ENCODE measurements around the gene ZHX3. TPM values are rescaled to one million over a fixed set of nuclear protein-coding genes. Genes with fewer than 3 reads are reported as not detected.

ZHX3 gene
- total and polyA plus RNA-seq, 4 donors, result 3.2 to 30.0 (median 8.0) TPM

- Histone ChIP-seq H3K9ac (ENCODE audit: low read depth in 1 of 2, low read length in 2 of 2) (no peak overlapping the region), H3K27ac (ENCODE audit: low read depth in 1 of 2, low read length in 2 of 2) (no peak overlapping the region), H3K4me3 (ENCODE audit: low read depth in 1 of 3, low read length in 3 of 3) (no peak overlapping the region), H3K36me3 (ENCODE audit: control insufficient read depth in 4 of 4, insufficient read depth in 3 of 4, low read depth in 1 of 4, low read length in 3 of 4) (peaks cover 0 to 2% (median 0%) of the 10 kb centered on the region in 4 donors), H3K27me3 (ENCODE audit: control insufficient read depth in 4 of 4, insufficient read depth in 4 of 4, low read length in 3 of 4) (no peaks in the 10 kb centered on the region), H3K9me3 (ENCODE audit: control insufficient read depth in 4 of 4, low read length in 3 of 4) (no peaks in the 10 kb centered on the region), H3K4me1 (ENCODE audit: control insufficient read depth in 4 of 4, insufficient read depth in 4 of 4, low read length in 3 of 4) (peaks cover 0 to 8% (median 1%) of the 10 kb centered on the region in 4 donors)
- no peak for DNase-seq (ENCODE audit: low spot score)
- TF ChIP-seq REST (IDR thresholded peaks at IDR 0.05) (no peak), TAF1 (conservative IDR thresholded peaks at IDR 0.05) (no peak), FOXA1 (IDR thresholded peaks at IDR 0.05) (no peak), YY1 (IDR thresholded peaks at IDR 0.05) (no peak), ATF3 (IDR thresholded peaks at IDR 0.05) (no peak), HNF4A (conservative IDR thresholded peaks at IDR 0.05) (no peak), RXRA (IDR thresholded peaks at IDR 0.05) (no peak), CTCF (IDR thresholded peaks at IDR 0.05; ENCODE audit: low read depth, low read length, missing input control) (no peak), SP1 (IDR thresholded peaks at IDR 0.05) (no peak), NR2F2 (IDR thresholded peaks at IDR 0.05) (no peak), ZBTB33 (IDR thresholded peaks at IDR 0.05) (no peak)
- WGBS, result 91% methylated on average over 7 of the region's 7 CpGs
Measured at GRCh38 chr20:41155261-41155660, 162.3 kb downstream of the ZHX3 start.

GRCh38 chr20:41154436-41155176, 162.9 kb downstream of the ZHX3 start:
- no peak overlapping the region for H3K4me3 ChIP-seq (ENCODE audit: low read depth in 1 of 3, low read length in 3 of 3)
- H3K9me3 ChIP-seq (ENCODE audit: control insufficient read depth in 4 of 4, low read length in 3 of 4), result no peaks in the 10 kb centered on the region
- TF ChIP-seq RAD21 (IDR thresholded peaks at IDR 0.05) (peak in 1 of 2 donors; percentile 13), NR2F2 (IDR thresholded peaks at IDR 0.05) (peak; percentile 28), YY1 (IDR thresholded peaks at IDR 0.05) (no peak)
- H3K36me3 ChIP-seq (ENCODE audit: control insufficient read depth in 4 of 4, insufficient read depth in 3 of 4, low read depth in 1 of 4, low read length in 3 of 4), result no peaks in the 10 kb centered on the region
- WGBS, result 75% methylated on average over 8 of the region's 8 CpGs
- no peak overlapping the region for H3K27ac ChIP-seq (ENCODE audit: low read depth in 1 of 2, low read length in 2 of 2)
- peaks cover 0 to 8% (median 1%) of the 10 kb centered on the region in 4 donors for H3K4me1 ChIP-seq (ENCODE audit: control insufficient read depth in 4 of 4, insufficient read depth in 4 of 4, low read length in 3 of 4)
- no peak for DNase-seq (ENCODE audit: low spot score)
- H3K9ac ChIP-seq (ENCODE audit: low read depth in 1 of 2, low read length in 2 of 2), result no peak overlapping the region
- H3K27me3 ChIP-seq (ENCODE audit: control insufficient read depth in 4 of 4, insufficient read depth in 4 of 4, low read length in 3 of 4), result no peaks in the 10 kb centered on the region

Data from liver (tissue), 9 donors.